Mesendoderm (in vitro differentiated cells): ENCODE results near the gene KBTBD6.

Experiments
- DNase-seq: peaks from one replicate; pipeline ENCODE4 v3.0.0; 2013
- H2AK5ac ChIP-seq: 2 replicates; pipeline ENCODE4 v1.6.1; 2013; ENCODE audit warnings: low read length, inconsistent platforms
- H2BK120ac ChIP-seq: 2 replicates; pipeline ENCODE4 v1.6.1; 2013; ENCODE audit warnings: low read depth, mild to moderate bottlenecking, low read length, moderate library complexity, mixed read lengths
- H2BK15ac ChIP-seq: replicated peaks from 2 replicates; pipeline ENCODE4 v1.6.1; 2013; ENCODE audit warnings: low read depth, mild to moderate bottlenecking, moderate library complexity
- H2BK5ac ChIP-seq: 2 replicates; pipeline ENCODE4 v1.6.1; 2013; ENCODE audit warnings: low read length, inconsistent platforms
- H3K18ac ChIP-seq: 2 replicates; pipeline ENCODE4 v1.6.1; 2013; ENCODE audit warnings: mild to moderate bottlenecking, low read length, mixed read lengths
- H3K23ac ChIP-seq: one replicate; pipeline ENCODE4 v1.6.1; 2013; ENCODE audit warnings: low read length
- H3K27ac ChIP-seq: 2 replicates; pipeline ENCODE4 v1.5.1; 2013; ENCODE audit warnings: low read depth, mild to moderate bottlenecking, inconsistent platforms, low read length, moderate library complexity
- H3K27me3 ChIP-seq: 2 replicates; pipeline ENCODE4 v1.6.1; 2013; ENCODE audit warnings: low read length, control low read depth, mild to moderate bottlenecking, inconsistent platforms; ENCODE audit not compliant: insufficient read depth, poor library complexity
- H3K36me3 ChIP-seq: 2 replicates; pipeline ENCODE4 v1.6.1; 2013; ENCODE audit warnings: low read length, inconsistent platforms; ENCODE audit not compliant: control insufficient read depth, insufficient read depth
- H3K4ac ChIP-seq: one replicate; pipeline ENCODE4 v1.6.1; 2013; ENCODE audit warnings: low read depth, mild to moderate bottlenecking, low read length, moderate library complexity
- H3K4me1 ChIP-seq: 2 replicates; pipeline ENCODE4 v1.6.1; 2013; ENCODE audit warnings: low read depth, low read length, inconsistent platforms; ENCODE audit not compliant: control insufficient read depth
- H3K4me2 ChIP-seq: 2 replicates; pipeline ENCODE4 v1.6.1; 2013; ENCODE audit warnings: low read length
- H3K4me3 ChIP-seq: 2 replicates; pipeline ENCODE4 v1.5.1; 2013; ENCODE audit warnings: mild to moderate bottlenecking, low read length
- H3K56ac ChIP-seq: one replicate; pipeline ENCODE4 v1.6.1; 2013; ENCODE audit warnings: low read length
- H3K79me1 ChIP-seq: 2 replicates; pipeline ENCODE4 v1.6.1; 2013; ENCODE audit warnings: low read length, inconsistent platforms
- H3K79me2 ChIP-seq: 2 replicates; pipeline ENCODE4 v1.6.1; 2013; ENCODE audit warnings: mild to moderate bottlenecking, low read length; ENCODE audit not compliant: control insufficient read depth, insufficient read depth
- H3K9ac ChIP-seq: 2 replicates; pipeline ENCODE4 v1.6.1; 2013; ENCODE audit warnings: low read length, inconsistent platforms
- H4K5ac ChIP-seq: one replicate; pipeline ENCODE4 v1.6.1; 2013; ENCODE audit warnings: low read length
- H4K8ac ChIP-seq: one replicate; pipeline ENCODE4 v1.6.1; 2013; ENCODE audit warnings: low read depth, mild to moderate bottlenecking, control low read depth, low read length, moderate library complexity
- WGBS: extraction: QIAGEN DNeasy Blood & Tissue Kit; methylation state at CpG from one replicate; pipeline ENCODE4 v1.1.7; 2013; ENCODE audit warnings: low lambda C conversion rate, missing lambda C conversion rate; ENCODE audit not compliant: insufficient coverage; ENCODE audit errors: extremely low coverage; 5-methylcytosine and 5-hydroxymethylcytosine counted together

KBTBD6 gene

DNA sequence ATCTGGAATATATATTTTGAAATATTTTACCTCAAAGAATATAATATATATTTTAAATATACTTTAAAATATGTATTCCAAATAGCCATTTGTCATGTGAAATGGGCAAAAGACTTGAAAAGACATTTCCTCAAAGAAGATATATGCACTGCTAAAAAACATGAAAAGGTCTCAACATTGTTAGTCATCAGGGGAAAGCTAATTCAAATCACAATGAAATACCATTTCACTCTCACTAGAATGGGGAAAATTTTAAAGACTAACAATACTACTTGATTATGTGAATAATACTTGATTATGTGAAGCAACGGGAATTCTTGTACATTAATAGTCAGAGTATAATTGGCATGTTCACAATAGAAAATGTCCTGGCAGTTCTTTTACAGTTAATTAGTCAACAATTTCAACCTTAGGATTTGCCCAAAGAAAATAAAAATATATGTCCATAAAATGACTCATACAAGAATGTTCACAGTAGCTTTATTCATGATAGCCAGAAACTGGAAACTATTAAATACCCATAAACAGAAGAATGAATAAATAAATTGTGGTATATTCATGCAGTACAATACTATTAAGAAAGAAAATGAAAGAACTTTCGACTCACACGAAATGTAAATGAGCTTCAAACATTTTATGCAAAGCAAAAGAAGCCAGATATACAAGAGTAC, 6.8 kb upstream of the KBTBD6 start:
- H3K27me3 ChIP-seq, result no peaks in the 10 kb centered on the region
- no peak for DNase-seq
- H3K36me3 ChIP-seq, result no peaks in the 10 kb centered on the region
- no peaks in the 10 kb centered on the region for H3K79me2 ChIP-seq
- H3K27ac ChIP-seq, result no peak overlapping the region
- H3K4me3 ChIP-seq, result no peak overlapping the region
- no CpG with 5 or more reads among the region's 3 CpGs for WGBS
- no peaks in the 10 kb centered on the region for H3K79me1 ChIP-seq
- no peak overlapping the region for H3K56ac ChIP-seq
- H3K23ac ChIP-seq, result no peak overlapping the region
- no peaks in the 10 kb centered on the region for H3K4me1 ChIP-seq
- H3K9ac ChIP-seq, result no peak overlapping the region
- H4K5ac ChIP-seq, result no peak overlapping the region
- H2BK120ac ChIP-seq, result no peak overlapping the region
- no peak overlapping the region for H2BK5ac ChIP-seq
- no peak overlapping the region for H3K18ac ChIP-seq
- no peak overlapping the region for H3K4ac ChIP-seq
- H2AK5ac ChIP-seq, result no peak overlapping the region
- no peak overlapping the region for H3K4me2 ChIP-seq
- no peak overlapping the region for H2BK15ac ChIP-seq
- no peak overlapping the region for H4K8ac ChIP-seq

DNA sequence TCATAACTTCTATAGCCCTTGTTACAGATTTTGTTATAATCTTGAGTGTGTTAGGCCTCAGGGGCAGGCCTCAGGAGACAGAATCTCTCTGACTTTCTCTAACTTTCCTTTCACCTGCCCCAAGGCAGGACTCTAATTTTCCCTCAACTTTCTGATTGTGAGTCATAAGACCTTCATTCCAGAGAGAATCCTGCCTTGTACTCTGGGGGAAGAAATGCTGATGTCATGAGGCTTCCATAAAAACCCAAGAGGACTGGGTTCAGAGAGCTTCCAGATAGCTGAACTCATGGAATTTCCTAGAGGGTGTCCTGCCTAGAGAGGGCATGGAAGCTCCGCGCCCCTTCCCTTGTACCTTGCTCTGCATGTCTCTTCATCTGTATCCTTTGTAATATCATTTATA, 5.3 kb upstream of the KBTBD6 start:
- H3K4ac ChIP-seq, result no peak overlapping the region
- no peak overlapping the region for H3K27ac ChIP-seq
- no peak overlapping the region for H2BK15ac ChIP-seq
- no peak overlapping the region for H3K4me2 ChIP-seq
- no peak overlapping the region for H2BK5ac ChIP-seq
- no peaks in the 10 kb centered on the region for H3K36me3 ChIP-seq
- no CpG with 5 or more reads among the region's 2 CpGs for WGBS
- no peak overlapping the region for H3K56ac ChIP-seq
- H3K4me3 ChIP-seq, result no peak overlapping the region
- no peak overlapping the region for H3K9ac ChIP-seq
- no peak overlapping the region for H2AK5ac ChIP-seq
- no peaks in the 10 kb centered on the region for H3K79me1 ChIP-seq
- no peak overlapping the region for H2BK120ac ChIP-seq
- no peak overlapping the region for H3K18ac ChIP-seq
- DNase-seq, result no peak
- no peaks in the 10 kb centered on the region for H3K4me1 ChIP-seq
- H3K23ac ChIP-seq, result no peak overlapping the region
- no peaks in the 10 kb centered on the region for H3K27me3 ChIP-seq
- no peaks in the 10 kb centered on the region for H3K79me2 ChIP-seq
- H4K8ac ChIP-seq, result no peak overlapping the region
- no peak overlapping the region for H4K5ac ChIP-seq

DNA sequence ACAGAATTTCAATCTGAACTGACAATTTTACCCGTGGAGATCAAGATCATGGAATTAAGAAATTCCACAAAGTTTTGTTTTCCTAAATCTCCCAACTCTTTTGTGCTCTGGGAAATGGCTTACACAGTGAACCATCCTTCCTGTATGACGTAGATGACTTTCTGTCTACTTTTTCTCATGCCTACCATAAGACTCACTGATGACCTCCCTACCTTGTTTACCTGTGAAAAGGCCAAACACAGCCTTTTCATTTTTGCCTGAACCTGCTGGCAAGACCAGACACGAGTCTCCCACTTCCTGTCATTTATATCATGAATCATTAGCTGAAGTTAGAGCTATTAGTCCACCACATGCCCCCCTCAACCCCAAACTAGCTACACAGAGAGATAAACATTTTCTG, 4.6 kb upstream of the KBTBD6 start:
- H4K5ac ChIP-seq, result no peak overlapping the region
- no peak overlapping the region for H3K18ac ChIP-seq
- no peaks in the 10 kb centered on the region for H3K4me1 ChIP-seq
- H4K8ac ChIP-seq, result no peak overlapping the region
- H3K79me2 ChIP-seq, result no peaks in the 10 kb centered on the region
- no peaks in the 10 kb centered on the region for H3K36me3 ChIP-seq
- H3K56ac ChIP-seq, result no peak overlapping the region
- no peak for DNase-seq
- H3K79me1 ChIP-seq, result no peaks in the 10 kb centered on the region
- H3K4me3 ChIP-seq, result no peak overlapping the region
- no peak overlapping the region for H3K4me2 ChIP-seq
- H2AK5ac ChIP-seq, result no peak overlapping the region
- H3K23ac ChIP-seq, result no peak overlapping the region
- H3K4ac ChIP-seq, result no peak overlapping the region
- no CpG with 5 or more reads among the region's 3 CpGs for WGBS
- H2BK15ac ChIP-seq, result no peak overlapping the region
- H3K9ac ChIP-seq, result no peak overlapping the region
- no peak overlapping the region for H2BK5ac ChIP-seq
- no peaks in the 10 kb centered on the region for H3K27me3 ChIP-seq
- H2BK120ac ChIP-seq, result no peak overlapping the region
- no peak overlapping the region for H3K27ac ChIP-seq

DNA sequence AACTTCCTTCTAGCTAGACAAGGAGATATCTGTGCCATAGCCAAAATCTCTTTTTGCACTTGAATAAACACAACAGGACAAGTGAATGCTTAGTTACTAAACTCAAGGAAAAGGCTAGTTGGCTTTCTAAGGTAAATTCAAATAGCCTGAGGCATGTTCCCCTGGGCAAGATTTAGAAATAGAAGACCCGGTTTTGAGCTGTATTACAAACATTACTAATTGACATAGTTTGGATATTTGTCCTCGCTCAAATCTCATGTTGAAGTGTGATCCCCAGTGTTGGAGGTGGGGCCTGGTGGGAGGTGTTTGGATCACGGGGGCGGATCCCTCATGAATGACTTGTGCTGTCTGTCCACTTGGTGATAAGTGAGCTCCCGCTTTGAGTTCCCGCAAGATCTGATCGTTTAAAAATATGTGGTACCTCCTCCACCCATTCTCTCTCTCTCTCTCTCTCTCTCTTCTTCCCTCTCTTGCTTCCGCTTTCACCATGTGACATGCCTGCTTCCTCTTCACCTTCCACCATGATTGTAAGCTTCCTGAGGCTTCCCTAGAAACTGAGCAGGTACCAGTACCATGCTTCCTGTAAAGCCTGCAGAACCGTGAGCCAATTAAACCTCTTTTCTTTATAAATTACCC, 3.9 kb upstream of the KBTBD6 start:
- Histone ChIP-seq H2BK5ac (no peak overlapping the region), H2AK5ac (no peak overlapping the region), H3K18ac (no peak overlapping the region), H3K56ac (no peak overlapping the region), H3K36me3 (no peaks in the 10 kb centered on the region), H3K4me2 (no peak overlapping the region), H3K9ac (no peak overlapping the region), H3K27ac (no peak overlapping the region), H3K4me1 (no peaks in the 10 kb centered on the region), H4K5ac (no peak overlapping the region), H3K23ac (no peak overlapping the region), H2BK120ac (no peak overlapping the region), H3K79me2 (peaks cover 2% of the 10 kb centered on the region), H3K4me3 (no peak overlapping the region), H3K79me1 (peaks cover 2% of the 10 kb centered on the region), H2BK15ac (no peak overlapping the region), H4K8ac (no peak overlapping the region), H3K27me3 (no peaks in the 10 kb centered on the region), H3K4ac (no peak overlapping the region)
- no CpG with 5 or more reads among the region's 9 CpGs for WGBS
- no peak for DNase-seq

DNA sequence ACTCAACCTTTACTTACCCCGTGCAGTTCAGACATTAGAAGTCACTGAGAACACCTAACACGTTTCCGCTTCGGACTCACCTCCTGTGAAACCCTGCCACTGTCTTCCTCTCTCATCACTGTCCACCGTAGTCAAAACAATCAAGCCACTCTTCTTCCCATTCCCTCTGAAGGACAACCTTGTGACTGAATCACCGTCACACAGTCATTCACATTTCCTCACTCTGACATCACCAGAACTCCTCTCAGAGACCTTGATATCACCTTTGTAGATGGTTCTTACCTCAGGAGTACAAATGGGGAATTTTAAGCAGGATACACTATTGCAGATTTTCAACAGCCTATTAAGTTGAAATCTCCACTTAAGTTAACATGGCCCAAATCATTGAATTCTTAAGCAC, 1.3 kb upstream of the KBTBD6 start:
- Histone ChIP-seq H3K79me1 (peaks cover 6% of the 10 kb centered on the region), H2BK15ac (no peak overlapping the region), H3K9ac (no peak overlapping the region), H3K4me3 (no peak overlapping the region), H2BK5ac (no peak overlapping the region), H3K27me3 (no peaks in the 10 kb centered on the region), H3K4me1 (peaks cover 4% of the 10 kb centered on the region), H2AK5ac (no peak overlapping the region), H3K36me3 (no peaks in the 10 kb centered on the region), H3K4me2 (no peak overlapping the region), H4K5ac (no peak overlapping the region), H4K8ac (no peak overlapping the region), H3K79me2 (peaks cover 10% of the 10 kb centered on the region), H3K27ac (no peak overlapping the region), H3K23ac (no peak overlapping the region), H2BK120ac (no peak overlapping the region), H3K18ac (no peak overlapping the region), H3K4ac (no peak overlapping the region), H3K56ac (no peak overlapping the region)
- WGBS, result no CpG with 5 or more reads among the region's 6 CpGs
- no peak for DNase-seq
